Endothelial cell of umbilical vein (primary cell): ENCODE results near the gene CCDC124. TPM values are rescaled to one million over a fixed set of nuclear protein-coding genes. Genes with fewer than 3 reads are reported as not detected.

Source experiments
- BruUV-seq: library from RNA; stranded (reverse); fragments of 400-500 nt; replicated peaks from 2 replicates; lab custom pipeline; 2021; lab: Mats Ljungman, UMichigan
- CTCF ChIA-PET: fragments of 300-600, 350-600 bp; sonication (Branson Sonifier 250); formaldehyde crosslinking; loops from one replicate; lab custom pipeline; 2021; ENCODE audit warnings: antibody characterized with exemption, inconsistent platforms; lab: Charles Lee
- POLR2A ChIA-PET: fragments of 300-600, 350-600 bp; sonication (Branson Sonifier 250); formaldehyde crosslinking; loops from one replicate; lab custom pipeline; 2021; ENCODE audit warnings: antibody characterized with exemption, inconsistent platforms; lab: Charles Lee
- DNase-seq: peaks from one replicate; pipeline ENCODE4 v3.0.0-alpha.2; 2011; ENCODE audit warnings: low read depth, low spot score
- FAIRE-seq: peaks from 2 replicates; lab custom pipeline; 2011; peaks lifted over from hg19 to GRCh38; lab: Jason Lieb, UNC
- H2AFZ ChIP-seq: 2 replicates; pipeline ENCODE4 v1.6.0; 2012; ENCODE audit warnings: low read depth, low read length, control low read depth, inconsistent platforms
- H3K27ac ChIP-seq: 2 replicates; pipeline ENCODE4 v1.5.1; 2011; ENCODE audit warnings: low read depth, mild to moderate bottlenecking, control low read depth, low read length, moderate library complexity; ENCODE audit not compliant: insufficient read depth
- H3K27me3 ChIP-seq, 2 experiments: 2 replicates each; pipeline versions ENCODE4 v1.6.0 to v1.6.1; 2011; ENCODE audit warnings: low read length in 2 of 2, mixed read lengths in 1 of 2; ENCODE audit not compliant: control insufficient read depth in 2 of 2, insufficient read depth in 2 of 2
- H3K36me3 ChIP-seq, 2 experiments: 2 replicates in 1 of 2; 3 replicates in 1 of 2; pipeline ENCODE4 v1.5.1; 2011; ENCODE audit warnings: low read length in 2 of 2, mild to moderate bottlenecking in 1 of 2, moderate library complexity in 1 of 2; ENCODE audit not compliant: control insufficient read depth in 2 of 2, insufficient read depth in 2 of 2; ENCODE audit errors: extremely low read depth in 1 of 2
- H3K4me1 ChIP-seq: 3 replicates; pipeline ENCODE4 v1.5.1; 2011; ENCODE audit warnings: mild to moderate bottlenecking, low read length; ENCODE audit not compliant: control insufficient read depth, insufficient read depth; ENCODE audit errors: extremely low read depth
- H3K4me2 ChIP-seq: 2 replicates; pipeline ENCODE4 v1.6.1; 2011; ENCODE audit warnings: low read length, control low read depth, mixed read lengths; ENCODE audit not compliant: insufficient read depth
- H3K4me3 ChIP-seq, 3 experiments: fragments of 200-600 bp in 1 of 3; sonication (generic), shearing (Covaris generic) in 1 of 3; replicated peaks in 1 of 3; 2 replicates each; pipeline ENCODE4 v1.5.1; 2011 to 2016; ENCODE audit warnings: control low read depth in 3 of 3, low read length in 3 of 3, mild to moderate bottlenecking in 2 of 3, inconsistent platforms in 1 of 3, low read depth in 1 of 3, moderate library complexity in 1 of 3; ENCODE audit not compliant: insufficient read depth in 1 of 3
- H3K79me2 ChIP-seq: 2 replicates; pipeline ENCODE4 v1.6.0; 2012; ENCODE audit warnings: low read length, inconsistent platforms; ENCODE audit not compliant: control insufficient read depth, insufficient read depth
- H3K9ac ChIP-seq: replicated peaks from 2 replicates; pipeline ENCODE3; 2011; ENCODE audit warnings: low read length, control low read depth; ENCODE audit not compliant: insufficient read depth; ENCODE audit errors: extremely low read depth
- H3K9me1 ChIP-seq: replicated peaks from 3 replicates; pipeline ENCODE4 v1.6.0; 2011; ENCODE audit warnings: mild to moderate bottlenecking, low read length; ENCODE audit not compliant: control insufficient read depth, insufficient read depth; ENCODE audit errors: extremely low read depth
- H3K9me3 ChIP-seq: replicated peaks from 2 replicates; pipeline ENCODE4 v1.5.1; 2012; ENCODE audit warnings: low read length, inconsistent platforms; ENCODE audit not compliant: control insufficient read depth, insufficient read depth
- H4K20me1 ChIP-seq: replicated peaks from 2 replicates; pipeline ENCODE3; 2011; ENCODE audit warnings: mild to moderate bottlenecking, low read length; ENCODE audit not compliant: control insufficient read depth, insufficient read depth; ENCODE audit errors: extremely low read depth
- FOS ChIP-seq: IDR thresholded peaks from 2 replicates; pipeline ENCODE4 v1.6.1; 2011; ENCODE audit warnings: mild to moderate bottlenecking, low read length, moderate library complexity, borderline replicate concordance; ENCODE audit not compliant: insufficient read depth
- JUN ChIP-seq: IDR thresholded peaks from 2 replicates; pipeline ENCODE4 v1.6.1; 2011; ENCODE audit warnings: borderline replicate concordance, low read depth; ENCODE audit not compliant: insufficient read length, insufficient read depth
- MYC ChIP-seq: IDR thresholded peaks from one replicate; pipeline ENCODE4 v1.6.1; 2011; ENCODE audit warnings: mild to moderate bottlenecking, low read depth, low read length
- POLR2A ChIP-seq: IDR thresholded peaks from 2 replicates; pipeline ENCODE4 v1.6.1; 2012; ENCODE audit warnings: low read depth, mild to moderate bottlenecking, control low read depth, low read length
- POLR2AphosphoS5 ChIP-seq: IDR thresholded peaks from 2 replicates; pipeline ENCODE4 v1.6.1; 2012; ENCODE audit warnings: low read depth, mild to moderate bottlenecking, control low read depth, low read length, moderate library complexity; ENCODE audit not compliant: insufficient read depth
- dilution Hi-C: fragments of 300-500 bp; cut with MboI; formaldehyde crosslinking; loops from one replicate; pipeline ENCODE4 v1.15.0; 2019; ENCODE audit warnings: low sequenced_read_pairs; ENCODE audit not compliant: extremely low pct_ligation_motif_present
- intact Hi-C: fragments of 100-400 bp; cut with micrococcal nuclease; formaldehyde crosslinking; loops from one replicate; pipeline ENCODE4 v1.10.0; 2022
- polyA plus RNA-seq, 4 experiments: library from polyadenylated mRNA; depleted of rRNA in 3 of 4; stranded (reverse) in 3 of 4; unstranded in 1 of 4; fragments of >200 nt; gene quantifications; 2 replicates each; pipeline versions ENCODE4 v1.2.1 to v1.2.3, GENCODE V29; 2011 to 2012; ENCODE audit warnings: missing spikeins in 1 of 4
- total RNA-seq: library from RNA; stranded (reverse); gene quantifications from 2 replicates; pipeline ENCODE4 v1.2.3, GENCODE V29; 2021
- TF ChIP-seq, protein P1 (sequence below): IDR thresholded peaks from 2 replicates; pipeline ENCODE4 v1.6.1; 2011; ENCODE audit not compliant: insufficient read depth, insufficient read length
- TF ChIP-seq, protein P2 (sequence below), 2 donors: IDR thresholded peaks; 1 replicate in 1 of 2; 2 replicates in 1 of 2; pipeline ENCODE4 v1.5.1; 2011; ENCODE audit warnings: low read length in 2 of 2, mild to moderate bottlenecking in 2 of 2, moderate library complexity in 2 of 2, control low read depth in 1 of 2, inconsistent platforms in 1 of 2, low read depth in 1 of 2; ENCODE audit not compliant: insufficient read depth in 1 of 2; ENCODE audit errors: extremely low read depth in 1 of 2

Gene CCDC124
- total and polyA plus RNA-seq, 2 donors (not counting 3 experiments of a cell fraction or from before 2014, with no cell fraction given) = 101 to 115 TPM

- CTCF ChIA-PET = interaction anchor here (0.9 kb wide), 1 partner anchor 14 kb away, joined by 4 read pairs; no protein-coding TSS in a partner anchor
Observed at GRCh38 chr19:17982430-17982829, 49.6 kb downstream of the CCDC124 start.

More at GRCh38 chr19:17982430-17982829, 49.6 kb downstream of the CCDC124 start:
- Histone ChIP-seq H3K36me3 (no peaks in the 10 kb centered on the region), H3K79me2 (no peaks in the 10 kb centered on the region), H3K4me1 (no peaks in the 10 kb centered on the region), H3K27ac (no peak overlapping the region), H3K27me3 (no peaks in the 10 kb centered on the region), H3K4me2 (no peak overlapping the region), H3K4me3 (no peak overlapping the region), H3K9me3 (no peaks in the 10 kb centered on the region), H3K9ac (no peak overlapping the region), H4K20me1 (no peaks in the 10 kb centered on the region), H3K9me1 (no peaks in the 10 kb centered on the region), H2AFZ (no peak overlapping the region)
- POLR2A ChIA-PET = no interaction called here
- no TSS peak for BruUV-seq
- intact Hi-C loops = no loop called here
- no peak for TF ChIP-seq POLR2A
- TF ChIP-seq MYC = no peak
- no peak for TF ChIP-seq FOS
- TF ChIP-seq JUN = no peak
- TF ChIP-seq, protein P1, sequence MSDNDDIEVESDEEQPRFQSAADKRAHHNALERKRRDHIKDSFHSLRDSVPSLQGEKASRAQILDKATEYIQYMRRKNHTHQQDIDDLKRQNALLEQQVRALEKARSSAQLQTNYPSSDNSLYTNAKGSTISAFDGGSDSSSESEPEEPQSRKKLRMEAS = no peak
- TF ChIP-seq, protein P2, sequence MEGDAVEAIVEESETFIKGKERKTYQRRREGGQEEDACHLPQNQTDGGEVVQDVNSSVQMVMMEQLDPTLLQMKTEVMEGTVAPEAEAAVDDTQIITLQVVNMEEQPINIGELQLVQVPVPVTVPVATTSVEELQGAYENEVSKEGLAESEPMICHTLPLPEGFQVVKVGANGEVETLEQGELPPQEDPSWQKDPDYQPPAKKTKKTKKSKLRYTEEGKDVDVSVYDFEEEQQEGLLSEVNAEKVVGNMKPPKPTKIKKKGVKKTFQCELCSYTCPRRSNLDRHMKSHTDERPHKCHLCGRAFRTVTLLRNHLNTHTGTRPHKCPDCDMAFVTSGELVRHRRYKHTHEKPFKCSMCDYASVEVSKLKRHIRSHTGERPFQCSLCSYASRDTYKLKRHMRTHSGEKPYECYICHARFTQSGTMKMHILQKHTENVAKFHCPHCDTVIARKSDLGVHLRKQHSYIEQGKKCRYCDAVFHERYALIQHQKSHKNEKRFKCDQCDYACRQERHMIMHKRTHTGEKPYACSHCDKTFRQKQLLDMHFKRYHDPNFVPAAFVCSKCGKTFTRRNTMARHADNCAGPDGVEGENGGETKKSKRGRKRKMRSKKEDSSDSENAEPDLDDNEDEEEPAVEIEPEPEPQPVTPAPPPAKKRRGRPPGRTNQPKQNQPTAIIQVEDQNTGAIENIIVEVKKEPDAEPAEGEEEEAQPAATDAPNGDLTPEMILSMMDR (IDR thresholded peaks at IDR 0.05; ENCODE audit: extremely low read depth in 1 of 2, insufficient read depth in 1 of 2, low read depth in 1 of 2, low read length in 2 of 2) = no peak
- no peak for TF ChIP-seq POLR2AphosphoS5
- DNase-seq (no peak), FAIRE-seq (no peak)
- dilution Hi-C loops = no loop called here
